HG03575 (cell line): ENCODE data around the gene AKAP13.
A peak's percentile ranks its signal among the peaks of the same experiment; 100 is the strongest.
"Not testable (repeated sequence)": the region's sequence is repeated elsewhere in the genome, so short reads cannot be mapped to it uniquely, and the experiment has no call there.

ENCODE experiments used
- ATAC-seq: cut with Tn5 transposase; IDR thresholded peaks from one replicate; pipeline ENCODE4 v1.9.1; 2021; ENCODE audit not compliant: unreplicated experiment, insufficient number of reproducible peaks, low FRiP score; ENCODE audit errors: extremely low read depth

Gene AKAP13

GRCh38 chr15:85462029-85462428, 81.6 kb downstream of the AKAP13 start:
- ATAC-seq, result no peak

GRCh38 chr15:85463276-85463892, 83.0 kb downstream of the AKAP13 start:
- no peak for ATAC-seq

GRCh38 chr15:85463976-85464375, 83.6 kb downstream of the AKAP13 start:
- ATAC-seq, result no peak

DNA sequence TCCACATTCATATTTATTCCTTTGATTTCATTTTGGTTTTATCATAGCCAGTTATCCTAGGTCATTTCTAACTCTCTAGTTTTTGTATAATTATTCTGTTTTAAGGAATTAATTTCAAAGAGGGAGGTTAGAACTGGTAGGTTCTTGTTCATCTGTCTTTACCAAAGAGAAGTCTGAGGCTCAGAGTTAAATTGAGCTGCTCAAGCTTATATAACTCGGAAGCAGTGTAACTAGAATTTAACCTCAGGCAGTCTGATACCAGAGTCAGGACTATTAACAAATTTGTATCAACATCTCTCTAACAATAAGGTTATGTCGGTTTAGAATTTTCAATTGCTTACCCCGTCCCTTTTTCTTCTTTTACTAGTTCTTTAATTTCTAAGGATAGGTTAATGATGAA, 84.1 kb downstream of the AKAP13 start:
- no peak for ATAC-seq

DNA sequence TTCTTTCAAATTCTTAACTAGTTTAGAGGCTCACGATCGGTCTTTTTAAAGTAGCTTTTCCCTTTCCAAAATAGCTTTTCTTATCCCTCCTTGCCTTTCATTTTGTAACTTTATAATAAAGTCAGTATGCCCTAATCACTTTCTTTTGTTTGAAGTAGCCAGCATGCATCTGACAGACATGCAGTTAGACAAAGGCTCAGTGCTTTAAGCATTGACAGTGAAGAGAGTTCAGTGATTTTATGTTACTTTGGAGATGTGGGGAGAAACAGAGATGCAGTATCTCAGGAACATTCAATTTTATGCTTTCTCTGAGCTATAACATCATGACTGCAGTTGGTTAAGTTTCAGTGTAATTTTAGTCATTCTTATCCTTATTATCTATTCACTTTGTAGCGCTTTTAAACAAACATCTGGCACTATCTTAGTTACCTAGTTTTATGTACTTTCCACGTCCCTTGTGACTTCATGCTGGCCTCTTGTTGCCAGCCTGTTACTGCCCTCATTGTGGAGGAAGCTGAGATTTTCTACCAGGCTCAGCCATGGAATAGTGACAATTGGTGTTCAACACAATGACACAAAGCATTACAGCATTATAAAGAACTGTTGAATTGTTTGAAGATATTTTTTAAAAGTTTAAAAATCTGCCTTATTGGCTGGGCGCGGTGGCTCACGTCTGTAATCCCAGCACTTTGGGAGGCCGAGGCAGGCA, 90.3 kb downstream of the AKAP13 start:
- ATAC-seq, result no peak

DNA sequence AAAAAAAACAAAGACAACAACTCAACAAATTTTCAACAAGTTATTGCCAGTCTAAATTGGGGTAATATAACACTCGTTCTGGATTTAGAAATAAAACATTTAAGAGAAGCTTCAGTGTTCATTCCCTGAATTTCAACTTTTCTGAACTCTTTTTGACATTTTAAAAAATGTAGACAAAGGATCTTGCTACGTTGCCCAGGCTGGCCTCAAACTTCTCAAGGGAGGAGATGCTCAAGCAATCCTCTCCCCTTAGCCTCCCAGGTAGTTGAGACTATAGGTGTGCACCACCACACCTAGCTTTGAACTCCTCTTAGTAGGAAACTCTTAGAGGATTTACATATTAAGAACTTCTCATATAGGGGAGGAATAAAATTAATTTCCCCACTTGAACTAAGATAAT, 91.9 kb downstream of the AKAP13 start:
- ATAC-seq, result no peak

DNA sequence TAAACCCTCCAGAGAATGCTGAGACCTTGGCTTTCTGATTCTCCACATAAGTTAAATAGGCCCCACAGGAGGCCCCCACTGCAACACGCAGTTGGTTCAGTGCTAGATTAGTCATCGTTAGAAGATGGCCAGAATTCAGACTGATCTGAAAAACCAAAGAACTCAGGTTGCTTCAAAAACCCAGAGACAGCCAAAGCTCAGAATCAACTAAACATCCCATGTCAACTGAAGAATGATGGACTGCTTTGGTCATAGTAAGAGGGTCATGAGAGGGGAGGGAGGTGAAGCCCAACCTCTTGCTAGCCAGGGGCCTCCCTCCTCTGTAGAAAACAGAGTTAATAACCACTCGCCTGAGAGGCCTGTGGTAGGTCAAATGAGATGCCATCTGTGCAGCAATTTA, 93.1 kb downstream of the AKAP13 start:
- no peak for ATAC-seq

DNA sequence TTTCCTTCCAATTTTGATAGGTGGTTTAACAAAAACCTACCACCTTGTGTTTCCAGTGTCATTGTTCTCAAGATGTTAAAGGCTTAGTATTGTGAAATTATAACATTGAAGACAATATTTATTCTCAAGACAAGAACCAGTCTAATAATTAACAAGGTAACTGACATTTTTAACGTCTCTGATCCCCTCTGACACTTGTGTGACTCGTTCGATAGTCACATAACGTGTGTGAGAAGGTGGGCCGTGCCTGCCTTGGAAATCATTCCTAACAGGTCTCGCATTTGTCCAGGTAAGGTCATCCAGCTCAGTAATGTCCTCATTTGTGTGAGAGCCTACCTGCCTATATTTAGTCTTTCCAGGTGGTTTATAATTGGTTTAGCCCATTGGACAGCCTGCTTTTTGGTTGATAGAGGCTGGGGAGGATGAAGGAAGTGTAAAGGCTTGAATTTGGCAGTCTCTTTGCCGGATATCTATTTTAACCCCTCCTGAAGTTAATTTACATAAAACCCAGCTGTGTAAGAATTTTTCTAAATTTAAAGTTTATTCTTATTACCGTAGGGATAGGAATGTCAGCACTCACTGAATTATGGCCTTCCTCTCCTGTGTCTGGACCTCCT, 94.4 kb downstream of the AKAP13 start:
- peak; percentile 31 for ATAC-seq

- ATAC-seq, result peak; percentile 40
These were observed 94.9 kb downstream of the AKAP13 start for GRCh38 chr15:85475317-85475701.

DNA sequence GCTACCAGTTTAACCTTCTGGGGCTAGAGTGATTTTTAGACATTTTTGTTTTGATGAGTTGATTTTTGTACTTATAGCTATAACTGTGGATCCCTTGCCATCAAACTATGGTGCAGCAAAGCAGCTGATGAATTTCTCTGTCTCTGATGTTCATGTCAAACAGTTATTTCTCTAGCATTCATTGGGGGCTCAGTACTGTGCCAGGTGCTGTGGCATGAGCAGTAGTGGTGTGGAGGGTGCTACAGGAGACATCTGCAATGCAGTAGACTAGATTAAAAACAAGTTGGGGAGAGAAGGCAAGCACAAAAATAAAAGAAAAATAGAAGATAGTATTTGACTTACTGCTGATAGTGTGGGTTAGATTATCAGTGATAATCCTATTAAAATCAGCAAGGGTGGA, 95.3 kb downstream of the AKAP13 start:
- no peak for ATAC-seq

GRCh38 chr15:85477061-85477460, 96.7 kb downstream of the AKAP13 start:
- ATAC-seq, result no peak

GRCh38 chr15:85477730-85478129, 97.3 kb downstream of the AKAP13 start:
- ATAC-seq, result no peak

GRCh38 chr15:85479071-85479647, 98.8 kb downstream of the AKAP13 start:
- ATAC-seq, result no peak

DNA sequence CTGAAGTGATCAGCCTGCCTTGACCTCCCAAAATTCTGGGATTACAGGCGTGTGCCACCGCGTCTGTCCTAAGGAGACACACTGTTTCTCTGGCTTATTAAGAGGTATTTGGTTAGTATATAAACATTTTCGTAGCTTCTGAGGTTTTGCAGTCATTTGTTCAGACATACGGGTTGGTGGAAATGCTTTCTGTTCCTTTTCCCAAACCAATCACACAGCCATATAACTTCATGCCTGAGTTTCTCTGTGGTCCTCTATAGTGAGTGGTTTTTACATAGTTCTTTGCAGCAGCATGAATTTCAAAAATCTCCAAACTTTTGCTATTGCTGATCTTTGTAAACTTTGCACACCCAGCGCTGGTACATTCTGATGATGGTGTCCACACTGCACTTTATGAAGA, 100.5 kb downstream of the AKAP13 start:
- ATAC-seq, result no peak

DNA sequence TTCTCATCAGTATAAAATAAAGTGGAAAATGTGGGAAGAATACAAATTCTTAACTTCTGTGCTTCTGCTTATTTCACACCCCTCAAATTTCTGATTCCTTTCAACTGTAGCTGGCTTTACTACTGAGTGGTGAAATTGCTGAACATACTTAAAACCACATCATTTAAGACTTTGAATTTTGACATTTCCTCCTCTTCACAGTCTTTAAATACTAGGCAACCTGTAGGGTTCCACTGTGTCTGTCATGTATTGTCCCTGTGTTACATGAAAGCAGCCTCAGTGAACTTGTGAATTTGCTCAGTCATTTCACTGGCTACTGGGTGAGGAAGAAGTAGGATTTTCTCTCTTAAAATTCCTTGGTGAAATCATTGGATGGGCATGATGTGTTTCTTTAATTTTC, 101.1 kb downstream of the AKAP13 start:
- ATAC-seq, result not testable (repeated sequence)

DNA sequence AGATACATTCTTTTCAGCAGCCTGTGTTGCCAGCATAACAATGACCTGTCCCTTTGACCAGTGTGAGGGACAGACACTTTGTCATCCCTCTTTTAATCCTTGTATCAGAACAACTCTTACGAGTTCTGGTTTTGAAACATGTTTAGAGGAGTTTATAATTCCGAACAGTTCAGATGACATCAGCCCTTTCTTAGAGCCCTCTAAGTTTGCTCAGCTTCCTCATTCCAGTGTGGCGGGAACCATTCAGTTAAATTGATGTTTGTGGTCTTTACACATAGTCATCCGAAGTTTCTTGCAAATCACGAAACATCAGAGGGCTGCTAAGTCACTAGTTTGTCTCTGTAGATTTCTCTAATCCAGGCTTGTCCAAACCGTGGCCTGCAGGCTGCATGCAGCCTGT, 102.5 kb downstream of the AKAP13 start:
- ATAC-seq, result no peak

GRCh38 chr15:85483955-85484354, 103.6 kb downstream of the AKAP13 start:
- not testable (repeated sequence) for ATAC-seq

GRCh38 chr15:85484923-85485322, 104.5 kb downstream of the AKAP13 start:
- ATAC-seq, result not testable (repeated sequence)

GRCh38 chr15:85485956-85486567, 105.7 kb downstream of the AKAP13 start:
- ATAC-seq, result peak; percentile 57

GRCh38 chr15:85487796-85488195, 107.4 kb downstream of the AKAP13 start:
- not testable (repeated sequence) for ATAC-seq
